ENCODE data around the gene MCM7.
"Not testable (repeated sequence)": the region's sequence is repeated elsewhere in the genome, so short reads cannot be mapped to it uniquely, and the experiment has no call there.

Gene MCM7

DNA sequence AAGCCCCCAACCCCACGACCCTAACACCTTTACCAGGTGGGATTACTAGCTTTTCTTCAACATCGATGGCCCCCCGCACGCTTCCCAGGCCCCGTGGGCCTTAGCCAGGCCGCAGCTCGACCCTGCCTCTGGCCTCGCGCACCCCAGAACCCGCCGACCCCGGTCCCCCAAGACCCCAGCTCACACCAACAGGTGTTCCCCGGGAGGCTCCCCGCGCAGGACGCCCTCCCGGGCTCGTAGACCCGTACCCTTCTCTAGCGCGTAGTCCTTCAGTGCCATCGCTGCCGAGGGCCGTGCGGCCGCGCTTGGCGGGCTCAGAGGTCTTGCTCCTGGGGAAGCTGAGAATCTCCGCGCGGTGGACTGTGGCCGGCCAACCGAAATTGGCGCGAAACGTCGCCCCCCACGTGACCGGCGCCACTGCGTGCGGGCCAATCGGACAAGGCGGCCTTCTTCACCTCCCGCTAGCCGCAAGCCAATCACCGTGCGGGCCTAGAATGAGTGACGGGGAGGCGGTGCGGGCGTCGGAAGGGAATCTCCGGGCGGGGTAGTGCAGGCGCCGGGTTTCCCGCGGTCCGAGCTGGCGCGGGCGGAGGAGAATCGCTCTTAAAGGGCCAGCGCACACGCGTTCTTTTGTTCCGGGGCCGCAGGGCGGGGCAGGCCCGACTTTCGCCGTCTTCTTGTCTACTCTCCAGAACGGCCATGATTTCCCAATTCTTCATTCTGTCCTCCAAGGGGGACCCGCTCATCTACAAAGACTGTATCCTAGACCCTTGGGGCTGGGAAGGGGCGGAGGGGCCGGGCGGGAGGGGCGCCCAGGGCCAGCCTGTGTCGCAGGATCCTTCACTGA, at the start of gene MCM7, which contains the start of gene AP4M1:
MCM7 (minus strand) TSS at position 382 of the 847 bp plus-strand sequence; CDS start at position 279, 103 bp downstream.
AP4M1 (plus strand) TSS at position 628 of the 847 bp plus-strand sequence; CDS start at position 700, 72 bp downstream.
- peak; percentile 100 for DNase-seq

DNA sequence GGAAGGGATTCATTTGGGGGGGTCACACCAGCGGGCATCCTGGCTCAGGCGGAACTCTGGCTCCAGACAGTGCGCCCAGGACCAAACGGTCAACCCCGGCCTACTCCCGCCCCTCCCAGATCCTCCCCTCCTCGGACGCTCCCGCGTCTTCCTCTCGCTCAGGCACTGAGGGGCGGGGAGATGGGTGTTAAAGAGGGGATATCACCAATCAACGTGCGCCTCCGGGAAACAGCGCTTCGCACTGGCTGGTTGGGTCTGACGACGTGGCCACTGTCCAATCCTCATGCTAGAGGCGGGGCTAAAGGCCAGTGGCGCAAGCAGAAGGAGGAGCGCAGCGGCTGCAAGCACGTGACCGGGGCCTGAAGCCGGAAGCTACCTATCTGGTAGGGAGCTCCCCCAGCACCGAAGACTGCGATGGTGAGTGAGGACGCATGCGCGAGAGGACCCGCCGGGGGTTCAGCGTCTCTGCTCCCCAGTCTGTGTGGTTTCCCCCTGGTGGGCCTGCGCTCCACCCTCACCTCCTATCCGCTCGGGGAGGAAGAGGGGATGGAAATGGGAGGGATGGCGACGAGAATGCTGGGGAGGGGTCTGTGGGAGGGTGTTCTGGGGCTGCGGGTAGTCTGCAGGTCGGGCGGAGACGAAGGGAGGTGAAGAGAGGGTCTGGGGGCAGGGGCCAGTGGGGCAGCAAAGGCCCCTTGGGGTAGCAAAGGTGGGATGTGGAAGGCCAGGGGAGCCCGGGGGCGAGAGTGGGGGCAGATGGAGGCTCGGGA, 47.5 kb upstream of the MCM7 start, which contains the start of gene LAMTOR4:
LAMTOR4 (plus strand) TSS at position 360 of the 770 bp plus-strand sequence; CDS start at position 415, 55 bp downstream.
- peak; percentile 99 for DNase-seq

DNA sequence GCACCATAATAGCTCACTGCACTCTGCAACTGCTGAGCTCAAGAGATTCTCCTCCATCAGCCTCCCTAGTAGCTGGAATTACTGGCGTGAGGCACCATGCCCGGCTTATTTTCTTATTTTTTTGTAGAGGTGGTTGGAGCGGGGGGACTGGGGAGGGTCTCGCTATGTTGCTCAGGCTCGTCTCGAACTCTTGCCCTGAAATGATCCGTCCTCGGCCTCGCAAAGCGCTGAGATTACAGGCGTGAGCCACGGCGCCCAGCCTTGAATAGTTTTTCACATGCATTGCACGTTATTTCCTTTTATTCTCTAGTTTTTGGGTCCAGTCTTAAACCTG, 47.0 kb upstream of the MCM7 start:
- no peak for DNase-seq

DNA sequence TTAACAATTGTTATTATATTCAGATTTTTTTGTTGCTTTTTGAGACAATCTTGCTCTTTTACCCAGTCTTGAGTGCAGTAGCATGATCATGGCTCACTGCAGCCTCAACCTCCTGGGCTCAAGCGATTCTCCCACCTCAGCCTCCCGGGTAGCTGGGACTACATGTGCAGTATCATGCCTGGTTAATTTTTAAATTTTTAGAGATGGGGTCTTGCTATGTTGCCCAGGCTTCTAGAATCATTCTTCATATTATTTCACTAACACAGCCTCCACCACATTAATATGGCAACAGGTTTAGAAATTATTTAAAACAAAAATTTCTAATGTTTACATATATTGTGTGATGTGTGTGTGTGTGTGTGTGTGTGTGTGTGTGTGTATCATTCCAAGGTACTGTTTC, 46.1 kb upstream of the MCM7 start:
- DNase-seq: no peak

DNA sequence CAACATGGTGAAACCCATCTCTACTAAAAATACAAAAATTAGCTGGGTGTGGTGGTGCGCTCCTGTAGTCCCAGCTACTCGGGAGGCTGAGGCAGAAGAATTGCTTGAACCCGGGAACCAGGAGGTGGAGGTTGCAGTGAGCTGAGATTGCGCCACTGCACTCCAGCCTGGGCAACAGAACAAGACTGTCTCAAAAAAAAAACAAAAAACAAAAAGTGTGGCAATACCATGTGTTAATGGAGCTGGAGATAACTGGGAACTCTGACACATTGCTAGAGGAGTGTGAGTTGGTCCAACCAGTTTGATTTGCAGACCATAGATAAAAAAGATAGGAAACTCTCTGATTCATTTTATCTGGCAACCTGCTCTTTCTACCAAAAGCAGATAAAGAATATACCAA, 45.2 kb upstream of the MCM7 start:
- not testable (repeated sequence) for DNase-seq

DNA sequence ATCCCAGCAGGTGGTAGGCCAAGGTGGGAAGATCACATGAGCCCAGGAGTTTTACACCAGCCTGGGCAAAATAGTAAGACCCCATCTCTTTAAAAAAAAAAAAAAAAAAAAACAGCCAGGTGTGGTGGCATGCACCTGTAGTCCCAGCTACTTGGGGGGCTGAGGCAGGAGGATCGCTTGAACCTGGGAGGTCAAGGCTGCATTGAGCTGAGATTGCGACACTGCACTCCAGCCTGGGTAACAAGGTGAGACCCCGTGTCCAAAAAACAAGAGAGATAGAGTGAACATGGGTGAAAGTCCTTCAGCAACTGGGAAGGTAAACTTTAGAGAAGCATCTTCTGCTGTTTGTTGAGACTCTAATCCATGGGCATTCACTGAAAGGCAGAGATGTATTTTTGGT, 41.3 kb upstream of the MCM7 start:
- no peak for DNase-seq

DNA sequence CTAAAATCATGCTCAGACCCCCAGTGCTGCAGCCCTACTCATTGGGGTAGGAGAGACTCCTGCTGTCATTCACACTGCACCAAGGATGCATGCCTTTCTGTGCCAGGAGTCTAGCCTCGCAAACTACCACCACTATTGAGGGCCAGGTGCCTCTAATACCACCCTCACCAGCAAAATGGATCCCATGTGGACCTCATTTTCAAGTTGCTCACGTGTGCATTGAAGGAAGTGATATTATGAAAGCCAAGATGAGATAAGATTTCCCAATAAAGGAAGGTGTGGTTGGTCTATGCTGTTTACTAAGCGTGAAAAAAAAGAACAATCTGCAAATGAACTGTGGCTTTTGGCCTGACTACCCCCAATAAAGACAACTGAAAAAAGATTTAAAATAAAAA, 40.4 kb upstream of the MCM7 start:
- DNase-seq: no peak

DNA sequence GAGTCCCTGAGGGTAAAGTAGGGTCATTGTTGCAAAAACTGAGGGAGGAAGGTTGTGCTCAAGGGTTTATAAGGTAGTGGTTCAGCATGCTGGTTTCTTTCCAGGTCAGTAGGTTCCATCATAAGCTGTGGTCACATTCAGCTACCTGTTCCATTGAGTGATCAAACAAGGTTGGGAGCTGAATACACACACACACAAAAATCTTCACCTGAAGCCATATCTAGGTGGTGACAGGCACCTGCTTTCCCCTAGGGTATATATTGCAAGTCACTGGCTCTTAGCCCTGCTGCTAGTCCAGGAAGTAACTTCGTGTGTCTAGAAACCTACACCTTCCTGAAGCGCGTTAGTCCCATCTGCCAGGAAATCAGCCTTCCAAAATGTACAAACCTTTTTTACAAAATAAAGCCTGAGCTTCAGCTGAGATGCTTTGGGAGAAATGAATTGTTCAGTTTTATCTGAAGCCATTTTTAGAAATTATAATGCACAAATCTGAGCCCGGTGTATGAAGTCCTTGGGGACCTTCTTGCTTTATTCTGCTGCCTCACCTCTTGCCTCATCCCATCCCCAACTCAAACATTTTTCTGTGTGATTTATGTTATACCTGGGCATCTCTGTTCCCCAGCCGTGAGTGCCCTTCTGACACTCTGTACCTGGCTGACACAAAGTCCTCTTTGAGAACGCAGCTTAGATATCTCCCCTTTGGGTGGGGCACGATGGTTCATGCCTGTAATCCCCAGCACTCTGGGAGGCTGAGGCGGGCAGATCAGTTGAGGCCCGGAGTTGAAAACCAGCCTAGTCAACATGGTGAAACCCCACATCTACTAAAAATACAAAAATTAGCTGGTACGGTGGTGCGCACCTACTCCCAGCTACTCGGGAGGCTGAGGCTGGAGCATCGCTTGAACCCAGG, 36.9 kb upstream of the MCM7 start:
- no peak for DNase-seq

DNA sequence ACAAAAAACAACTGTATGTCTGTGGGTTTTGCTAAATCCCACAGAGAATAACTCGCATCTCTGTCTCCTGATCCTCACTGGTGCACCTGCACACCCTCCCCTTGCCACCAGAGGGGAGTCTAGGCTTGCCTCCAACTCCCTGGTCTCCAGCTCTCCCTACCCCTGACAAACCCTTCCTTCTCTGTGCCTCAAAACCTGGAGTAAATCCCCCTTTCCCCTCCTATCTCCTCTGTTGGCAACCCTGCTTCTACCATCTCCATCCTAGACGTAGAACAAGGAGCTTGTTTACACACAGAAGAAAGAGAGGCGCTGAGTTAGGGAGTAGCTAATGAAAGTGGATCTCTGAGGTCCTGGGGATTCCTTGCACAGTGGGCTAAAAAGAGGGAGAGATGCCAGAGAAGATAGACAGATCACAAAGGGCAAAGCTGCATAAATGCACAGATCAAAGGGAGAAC, 31.5 kb upstream of the MCM7 start:
- DNase-seq: peak; percentile 56

DNA sequence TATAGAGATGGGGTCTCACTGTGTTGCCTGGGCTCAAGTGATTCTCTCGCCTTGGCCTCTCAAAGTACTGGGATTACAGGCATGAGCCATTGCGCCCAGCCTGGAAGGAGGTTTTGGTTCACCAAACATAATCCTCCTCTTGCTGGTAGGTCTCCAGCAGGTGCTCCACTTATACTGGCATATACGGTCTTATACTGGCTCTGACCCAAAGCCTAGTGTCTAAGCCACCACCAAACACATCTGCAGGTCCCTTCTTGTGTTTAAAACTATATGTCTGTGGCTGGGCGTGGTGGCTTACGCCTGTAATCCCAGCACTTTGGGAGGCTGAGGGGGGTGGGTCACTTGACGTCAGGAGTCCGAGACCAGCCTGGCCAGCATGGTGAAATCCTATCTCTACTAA, 30.9 kb upstream of the MCM7 start:
- no peak for DNase-seq

DNA sequence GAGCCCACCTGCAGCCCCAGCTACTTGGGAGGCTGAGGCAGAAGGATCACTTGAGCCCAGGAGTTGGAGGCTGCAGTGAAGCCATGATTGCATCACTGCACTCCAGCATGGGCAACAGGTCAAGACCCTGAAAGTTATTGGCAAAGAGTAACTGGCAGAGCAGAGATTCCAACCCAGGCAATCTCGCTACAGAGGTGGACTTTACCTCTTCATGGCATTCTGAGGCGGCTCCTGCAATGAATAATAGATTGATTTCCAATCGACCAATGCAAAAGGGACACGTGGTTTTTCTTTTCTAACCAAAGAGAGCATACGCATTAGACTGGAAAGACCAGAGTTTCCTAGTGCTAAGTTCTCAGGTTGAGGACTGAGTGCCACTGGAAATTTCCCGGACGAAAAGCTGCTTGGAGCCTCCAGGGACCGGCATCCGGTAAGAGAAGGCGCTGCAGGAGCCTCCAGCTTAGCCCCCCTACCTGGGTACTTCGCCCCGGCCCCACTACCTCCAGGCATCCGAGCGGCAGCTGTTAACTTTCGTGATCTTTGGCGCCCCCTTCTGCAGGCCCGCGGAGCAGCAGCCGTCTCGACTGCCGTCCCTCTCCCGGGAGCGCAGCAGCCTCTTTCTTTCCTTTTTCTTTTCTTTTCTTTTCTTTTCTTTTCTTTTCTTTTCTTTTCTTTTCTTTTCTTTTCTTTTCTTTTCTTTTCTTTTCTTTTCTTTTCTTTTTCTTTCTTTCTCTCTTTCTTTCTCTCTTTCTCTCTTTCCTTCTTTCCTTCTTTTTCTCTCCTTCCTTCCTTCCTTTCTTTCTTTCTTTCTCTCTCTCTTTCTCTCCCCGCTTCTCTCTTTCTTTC, 29.6 kb upstream of the MCM7 start:
- DNase-seq: peak; percentile 39

DNA sequence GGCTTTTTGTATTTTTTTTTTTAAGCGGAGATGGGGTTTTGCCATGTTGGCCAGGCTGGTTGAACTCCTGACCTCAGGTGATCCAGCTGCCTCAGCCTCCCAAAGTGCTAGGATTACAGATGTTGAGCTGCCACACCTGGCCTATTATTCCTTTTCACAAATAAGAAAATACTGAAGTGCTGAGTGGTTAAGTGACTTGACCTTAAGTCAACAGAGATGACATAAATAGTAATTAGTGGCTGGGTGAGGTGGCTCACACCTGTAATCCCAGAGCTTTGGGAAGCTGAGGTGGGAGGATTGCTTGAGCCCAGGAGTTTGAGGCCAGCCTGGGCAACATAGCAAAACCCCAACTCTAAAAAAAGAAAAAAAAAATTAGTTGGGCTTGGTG, 29.0 kb upstream of the MCM7 start:
- not testable (repeated sequence) for DNase-seq

DNA sequence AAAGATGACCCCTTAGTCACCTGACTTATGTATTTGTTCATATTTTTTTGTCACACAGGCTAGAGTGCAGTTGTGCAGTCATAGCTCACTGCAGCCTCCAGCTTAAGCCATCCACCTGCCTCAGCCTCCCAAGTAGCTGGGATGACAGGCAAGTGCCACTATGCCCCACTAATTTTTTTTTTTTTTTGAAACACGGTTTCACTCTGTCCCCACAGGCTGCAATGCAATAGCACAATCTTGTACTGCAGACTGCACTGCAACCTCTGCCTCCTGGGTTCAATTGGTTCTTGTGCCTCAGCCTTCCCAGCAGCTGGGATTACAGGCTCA, 27.4 kb upstream of the MCM7 start:
- no peak for DNase-seq

DNA sequence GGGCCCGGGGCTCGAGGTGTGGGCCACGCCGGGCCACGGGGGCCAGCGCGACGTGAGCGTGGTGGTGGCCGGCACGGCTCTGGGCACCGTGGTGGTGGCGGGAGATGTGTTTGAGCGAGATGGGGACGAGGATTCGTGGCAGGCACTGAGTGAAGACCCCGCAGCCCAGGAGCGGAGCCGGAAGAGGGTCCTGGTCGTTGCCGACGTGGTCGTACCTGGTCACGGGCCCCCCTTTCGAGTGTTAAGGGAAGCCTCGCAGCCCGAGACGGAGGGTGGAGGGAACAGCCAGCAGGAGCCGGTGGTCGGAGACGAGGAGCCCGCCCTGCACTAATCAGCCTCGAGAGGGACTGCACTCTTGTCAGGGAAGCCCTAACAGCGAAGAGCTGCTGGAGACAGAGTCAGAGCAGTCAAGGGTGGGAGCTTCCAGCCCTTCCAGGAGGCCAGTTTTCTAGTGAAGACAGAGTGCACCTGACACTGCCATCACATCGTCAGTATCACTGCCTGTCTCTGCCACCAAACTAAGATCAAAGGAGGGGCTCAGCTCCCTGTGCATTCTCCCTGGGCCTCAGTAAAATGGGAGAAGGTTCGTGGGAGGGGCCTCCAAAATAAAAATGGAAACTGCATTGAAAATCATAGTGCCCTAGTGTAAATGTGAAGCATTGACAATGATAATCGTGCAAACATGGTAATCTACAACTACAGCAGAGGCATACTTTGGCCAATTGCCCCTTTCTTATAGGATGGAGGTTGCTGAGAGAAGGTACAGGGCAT, 26.9 kb upstream of the MCM7 start:
- no peak for DNase-seq

DNA sequence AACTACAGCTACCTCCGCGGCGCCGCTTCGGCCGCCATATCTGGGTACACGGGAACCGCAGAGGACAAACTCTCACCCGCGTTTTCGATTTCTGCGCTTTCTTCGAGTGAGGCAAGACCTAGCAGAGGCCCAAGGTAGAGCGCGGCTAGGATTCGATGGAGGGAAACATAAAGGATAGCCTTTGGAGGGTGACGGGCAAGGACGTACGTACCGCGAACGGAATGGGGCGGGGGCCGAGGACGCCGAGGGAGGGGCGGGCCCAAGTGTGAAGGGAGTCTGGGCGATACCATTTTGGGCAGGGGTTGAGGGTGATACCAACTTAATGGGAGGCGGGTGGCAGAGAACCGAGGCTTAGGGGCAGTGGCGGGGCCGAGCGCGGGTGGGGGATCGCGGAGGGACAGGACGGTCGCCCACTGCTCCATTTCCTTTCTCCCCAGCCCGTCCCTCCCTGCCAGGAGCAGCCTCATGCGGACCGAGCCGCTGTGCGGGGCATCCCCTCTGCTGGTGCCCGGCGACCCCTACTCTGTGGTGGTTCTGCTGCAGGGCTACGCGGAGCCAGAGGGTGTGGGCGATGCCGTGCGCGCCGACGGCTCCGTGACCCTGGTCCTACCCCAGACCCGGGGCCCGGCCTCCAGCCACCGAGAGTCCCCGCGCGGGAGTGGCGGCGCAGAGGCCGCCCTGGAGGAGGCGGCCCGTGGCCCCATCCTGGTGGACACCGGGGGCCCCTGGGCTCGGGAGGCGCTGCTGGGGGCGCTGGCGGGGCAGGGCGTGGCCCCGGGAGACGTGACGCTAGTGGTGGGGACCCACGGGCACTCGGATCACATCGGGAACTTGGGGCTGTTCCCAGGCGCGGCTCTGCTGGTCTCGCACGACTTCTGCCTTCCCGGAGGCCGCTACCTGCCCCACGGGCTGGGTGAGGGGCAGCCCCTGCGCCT, 26.0 kb upstream of the MCM7 start, which contains the start of gene MBLAC1:
MBLAC1 (plus strand) TSS at position 37 of the 935 bp plus-strand sequence; CDS start at position 466, 429 bp downstream.
- peak; percentile 94 for DNase-seq

DNA sequence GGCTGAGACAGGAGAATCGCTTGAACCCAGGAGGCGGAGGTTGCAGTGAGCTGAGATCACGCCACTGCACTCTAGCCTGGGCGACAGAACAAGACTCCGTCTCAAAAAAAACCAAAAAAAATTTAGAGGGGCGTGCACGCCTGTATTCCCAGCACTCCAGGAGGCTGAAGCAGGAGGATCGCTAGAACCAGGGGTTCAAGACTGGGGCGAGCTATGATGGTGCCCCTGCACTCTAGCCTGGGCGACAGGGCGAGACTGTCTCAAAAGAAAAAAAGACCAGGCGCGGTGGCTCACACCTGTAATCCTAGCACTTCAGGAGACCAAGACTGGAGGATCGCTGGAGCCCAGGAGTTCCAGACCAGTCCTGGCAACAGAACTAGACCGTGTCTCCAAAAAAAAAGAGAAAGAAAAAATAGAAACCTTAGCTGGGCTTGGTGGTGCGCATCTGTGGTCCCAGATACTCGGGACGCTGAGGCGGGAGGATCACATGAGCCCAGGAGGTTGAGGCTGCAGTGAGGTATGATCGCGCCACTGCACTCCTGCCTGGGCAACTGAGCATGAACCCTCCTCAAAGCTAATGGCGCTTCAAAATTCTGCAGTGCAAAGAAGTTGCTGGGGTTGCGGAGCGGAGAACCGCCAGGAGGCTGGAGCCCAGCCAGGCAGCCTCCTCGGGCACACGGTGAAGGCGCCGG, 25.2 kb upstream of the MCM7 start:
- no peak for DNase-seq

DNA sequence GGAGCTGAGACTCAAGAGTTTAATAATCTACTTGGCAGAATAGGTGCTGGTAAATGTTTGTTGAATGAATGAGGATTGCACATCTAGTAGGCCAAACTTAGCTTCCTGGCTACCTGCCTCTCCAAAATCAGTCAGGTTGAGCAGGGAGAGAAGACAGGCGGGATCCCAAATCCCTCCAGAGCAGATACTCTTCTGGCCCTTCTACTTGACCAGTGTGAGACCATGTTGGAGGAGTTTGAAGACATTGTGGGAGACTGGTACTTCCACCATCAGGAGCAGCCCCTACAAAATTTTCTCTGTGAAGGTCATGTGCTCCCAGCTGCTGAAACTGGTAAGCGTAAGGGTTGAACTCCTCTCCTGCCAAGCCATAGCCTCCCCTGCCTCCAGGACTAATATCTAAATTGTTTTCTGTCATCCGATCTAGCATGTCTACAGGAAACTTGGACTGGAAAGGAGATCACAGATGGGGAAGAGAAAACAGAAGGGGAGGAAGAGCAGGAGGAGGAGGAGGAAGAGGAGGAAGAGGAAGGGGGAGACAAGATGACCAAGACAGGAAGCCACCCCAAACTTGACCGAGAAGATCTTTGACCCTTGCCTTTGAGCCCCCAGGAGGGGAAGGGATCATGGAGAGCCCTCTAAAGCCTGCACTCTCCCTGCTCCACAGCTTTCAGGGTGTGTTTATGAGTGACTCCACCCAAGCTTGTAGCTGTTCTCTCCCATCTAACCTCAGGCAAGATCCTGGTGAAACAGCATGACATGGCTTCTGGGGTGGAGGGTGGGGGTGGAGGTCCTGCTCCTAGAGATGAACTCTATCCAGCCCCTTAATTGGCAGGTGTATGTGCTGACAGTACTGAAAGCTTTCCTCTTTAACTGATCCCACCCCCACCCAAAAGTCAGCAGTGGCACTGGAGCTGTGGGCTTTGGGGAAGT, 23.4 kb upstream of the MCM7 start:
- no peak for DNase-seq

DNA sequence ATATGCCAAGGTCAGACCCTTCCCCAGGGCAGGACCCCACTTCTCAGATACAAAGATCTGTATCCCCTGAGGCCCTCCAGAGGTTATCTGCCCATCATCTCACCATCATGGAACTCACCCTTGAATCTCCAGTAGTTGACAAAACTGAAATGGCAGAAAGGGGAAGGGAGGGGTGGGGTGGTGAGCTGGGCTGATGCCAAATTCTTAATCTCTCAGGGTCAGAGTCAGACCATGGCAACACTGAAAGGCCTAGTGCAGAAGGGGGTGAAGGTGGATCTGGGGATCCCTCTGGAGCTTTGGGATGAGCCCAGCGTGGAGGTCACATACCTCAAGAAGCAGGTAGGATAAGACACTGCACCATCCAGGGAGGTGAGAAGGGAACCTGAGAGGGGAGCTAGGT, 21.4 kb upstream of the MCM7 start:
- DNase-seq: no peak
